ENCODE results near the gene TPST2.

DNA sequence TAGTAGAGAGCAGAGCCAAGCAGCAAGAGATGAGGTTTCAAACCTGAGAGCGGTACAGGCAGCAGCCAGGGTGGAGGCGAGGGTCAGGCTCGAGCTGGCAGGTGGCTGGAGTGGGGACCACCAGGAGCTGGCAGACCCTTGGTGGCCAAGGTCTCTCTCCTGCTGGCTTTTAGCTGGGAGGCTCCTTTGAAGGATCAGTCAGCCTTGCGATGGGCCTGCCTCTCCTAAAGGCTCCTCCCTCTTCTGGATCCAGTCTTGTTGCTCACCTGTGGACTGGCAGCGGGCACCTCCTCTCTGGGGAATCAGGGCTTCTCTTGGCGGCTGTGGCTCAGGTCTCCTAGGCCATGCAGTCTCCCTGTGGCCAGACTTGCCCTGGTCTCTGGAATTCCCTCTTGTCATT is 24.8 kb downstream of the TPST2 start:
- TF ChIP-seq, protein P1, sequence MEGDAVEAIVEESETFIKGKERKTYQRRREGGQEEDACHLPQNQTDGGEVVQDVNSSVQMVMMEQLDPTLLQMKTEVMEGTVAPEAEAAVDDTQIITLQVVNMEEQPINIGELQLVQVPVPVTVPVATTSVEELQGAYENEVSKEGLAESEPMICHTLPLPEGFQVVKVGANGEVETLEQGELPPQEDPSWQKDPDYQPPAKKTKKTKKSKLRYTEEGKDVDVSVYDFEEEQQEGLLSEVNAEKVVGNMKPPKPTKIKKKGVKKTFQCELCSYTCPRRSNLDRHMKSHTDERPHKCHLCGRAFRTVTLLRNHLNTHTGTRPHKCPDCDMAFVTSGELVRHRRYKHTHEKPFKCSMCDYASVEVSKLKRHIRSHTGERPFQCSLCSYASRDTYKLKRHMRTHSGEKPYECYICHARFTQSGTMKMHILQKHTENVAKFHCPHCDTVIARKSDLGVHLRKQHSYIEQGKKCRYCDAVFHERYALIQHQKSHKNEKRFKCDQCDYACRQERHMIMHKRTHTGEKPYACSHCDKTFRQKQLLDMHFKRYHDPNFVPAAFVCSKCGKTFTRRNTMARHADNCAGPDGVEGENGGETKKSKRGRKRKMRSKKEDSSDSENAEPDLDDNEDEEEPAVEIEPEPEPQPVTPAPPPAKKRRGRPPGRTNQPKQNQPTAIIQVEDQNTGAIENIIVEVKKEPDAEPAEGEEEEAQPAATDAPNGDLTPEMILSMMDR (IDR thresholded peaks at IDR 0.05; ENCODE audit: low read depth, low read length) = no peak
- no peak for TF ChIP-seq EZH2phosphoT487 (IDR thresholded peaks at IDR 0.05; ENCODE audit: low read depth)
